H1 (cell line): ENCODE results near the gene CD47. TPM values are rescaled to one million over a fixed set of nuclear protein-coding genes. Genes with fewer than 3 reads are reported as not detected.

Experiments used
- ASH2L ChIP-seq: fragments of 200-600, 300-600 bp; sonication (generic); IDR thresholded peaks from one replicate; pipeline ENCODE4 v1.7.1; 2017; ENCODE audit warnings: low read length
- EGR1 ChIP-seq: IDR thresholded peaks from 2 replicates; pipeline ENCODE4 v1.6.1; 2011; ENCODE audit warnings: low read depth, low read length, borderline replicate concordance
- GABPA ChIP-seq: IDR thresholded peaks from 2 replicates; pipeline ENCODE4 v1.6.1; 2011; ENCODE audit warnings: mild to moderate bottlenecking, low read length, moderate library complexity, borderline replicate concordance; ENCODE audit not compliant: insufficient read depth
- MAFK ChIP-seq: IDR thresholded peaks from 2 replicates; pipeline ENCODE4 v1.6.1; 2012; ENCODE audit warnings: low read depth, mild to moderate bottlenecking, improper control_type of control experiment, low read length
- POLR2AphosphoS5 ChIP-seq: IDR thresholded peaks from 2 replicates; pipeline ENCODE4 v1.6.1; 2011; ENCODE audit warnings: low read depth, low read length
- POU5F1 ChIP-seq: IDR thresholded peaks from 2 replicates; pipeline ENCODE4 v1.6.1; 2011; ENCODE audit warnings: low read depth, mild to moderate bottlenecking, low read length, moderate library complexity
- RXRA ChIP-seq: IDR thresholded peaks from 2 replicates; pipeline ENCODE4 v1.6.1; 2011; ENCODE audit warnings: low read depth, mild to moderate bottlenecking, low read length, moderate library complexity; ENCODE audit not compliant: insufficient read depth
- YY1 ChIP-seq: IDR thresholded peaks from 2 replicates; pipeline ENCODE4 v1.6.1; 2011; ENCODE audit warnings: low read depth, mild to moderate bottlenecking, low read length
- ZNF274 ChIP-seq: IDR thresholded peaks from 2 replicates; pipeline ENCODE4 v1.7.0; 2012; ENCODE audit warnings: low read length, borderline replicate concordance; ENCODE audit errors: extremely low read depth
- polyA plus RNA-seq, 7 experiments: library from polyadenylated mRNA; depleted of rRNA in 3 of 7; stranded (reverse) in 5 of 7; unstranded in 2 of 7; fragments of >200 nt in 5 of 7; fragments of 200-250 nt in 2 of 7; gene quantifications; 1 replicate in 5 of 7; 2 replicates in 1 of 7; 4 replicates in 1 of 7; pipeline versions ENCODE4 v1.2.1 to v1.2.3, GENCODE V29; 2011 to 2013; ENCODE audit warnings: missing spikeins in 2 of 7, mixed read lengths in 2 of 7
- total RNA-seq: library from RNA; stranded (reverse); fragmentation: NEBNext Ultra II Directional; extraction: Animal tissue kit (Norgen Biotek cat#: 25700); gene quantifications from 2 replicates; pipeline ENCODE4 v1.2.1, GENCODE V29; 2021

Gene CD47
- total and polyA plus RNA-seq, 2 of the 8 experiments (the other 6 are each of a cell fraction or from before 2014, with no cell fraction given), result 14.4 to 19.3 TPM

- TF ChIP-seq EGR1, result no peak
- no peak for TF ChIP-seq YY1
- no peak for TF ChIP-seq MAFK
- no peak for TF ChIP-seq RXRA
- no peak for TF ChIP-seq GABPA
- TF ChIP-seq POU5F1, result no peak
- no peak for TF ChIP-seq ZNF274
- no peak for TF ChIP-seq POLR2AphosphoS5
- no peak for TF ChIP-seq ASH2L
Observed at GRCh38 chr3:107999215-107999775, 91.5 kb downstream of the CD47 start (continued).
